ENCODE results near the gene UCP2.

UCP2 gene

GRCh38 chr11:74009675-74010305 is 27.1 kb upstream of the UCP2 start:
- TF ChIP-seq TAF1 (IDR thresholded peaks at IDR 0.05; ENCODE audit: low read depth) (no peak), USF1 (IDR thresholded peaks at IDR 0.05) (no peak), FOXM1 (IDR thresholded peaks at IDR 0.05; ENCODE audit: borderline replicate concordance, low read depth) (no peak), NFIC (IDR thresholded peaks at IDR 0.05) (no peak), TEAD4 (IDR thresholded peaks at IDR 0.05) (no peak), ZBTB7A (IDR thresholded peaks at IDR 0.05; ENCODE audit: low read depth) (no peak), MAX (IDR thresholded peaks at IDR 0.05) (no peak), YY1 (IDR thresholded peaks at IDR 0.05; ENCODE audit: low read depth) (no peak)

- TF ChIP-seq TAF1 (IDR thresholded peaks at IDR 0.05; ENCODE audit: low read depth): no peak
- no peak for TF ChIP-seq MAX (IDR thresholded peaks at IDR 0.05)
- no peak for TF ChIP-seq YY1 (IDR thresholded peaks at IDR 0.05; ENCODE audit: low read depth)
- TF ChIP-seq EGR1 (IDR thresholded peaks at IDR 0.05): no peak
Measured at GRCh38 chr11:74009230-74009547, 26.5 kb upstream of the UCP2 start.

GRCh38 chr11:74008373-74009229 is 26.0 kb upstream of the UCP2 start, which contains the start of gene UCP3:
UCP3 (minus strand) TSS chr11:74009085; CDS start chr11:74007042, 2,043 bp downstream.
- TF ChIP-seq RAD21 (IDR thresholded peaks at IDR 0.05; ENCODE audit: low read depth): no peak
- no peak for TF ChIP-seq ZBTB7A (IDR thresholded peaks at IDR 0.05; ENCODE audit: low read depth)
- TF ChIP-seq TEAD4 (IDR thresholded peaks at IDR 0.05): no peak
- no peak for TF ChIP-seq TCF12 (IDR thresholded peaks at IDR 0.05; ENCODE audit: low read depth)
- TF ChIP-seq CEBPB (IDR thresholded peaks at IDR 0.05): no peak
- TF ChIP-seq REST (IDR thresholded peaks at IDR 0.05; ENCODE audit: low read depth): no peak
- TF ChIP-seq EGR1 (IDR thresholded peaks at IDR 0.05): no peak
- TF ChIP-seq NFIC (IDR thresholded peaks at IDR 0.05): no peak
- TF ChIP-seq YY1 (IDR thresholded peaks at IDR 0.05; ENCODE audit: low read depth): no peak

GRCh38 chr11:74007691-74008372 is 25.2 kb upstream of the UCP2 start:
- TF ChIP-seq TCF12 (IDR thresholded peaks at IDR 0.05; ENCODE audit: low read depth) (no peak), YY1 (IDR thresholded peaks at IDR 0.05; ENCODE audit: low read depth) (no peak), EGR1 (IDR thresholded peaks at IDR 0.05) (no peak), RAD21 (IDR thresholded peaks at IDR 0.05; ENCODE audit: low read depth) (no peak), EP300 (IDR thresholded peaks at IDR 0.05; ENCODE audit: borderline replicate concordance) (no peak), FOXM1 (IDR thresholded peaks at IDR 0.05; ENCODE audit: borderline replicate concordance, low read depth) (no peak), NFIC (IDR thresholded peaks at IDR 0.05) (no peak), REST (IDR thresholded peaks at IDR 0.05; ENCODE audit: low read depth) (no peak), CREB1 (IDR thresholded peaks at IDR 0.05; ENCODE audit: low read depth) (no peak), MAX (IDR thresholded peaks at IDR 0.05) (no peak)

- TF ChIP-seq EGR1 (IDR thresholded peaks at IDR 0.05): no peak
- TF ChIP-seq CREB1 (IDR thresholded peaks at IDR 0.05; ENCODE audit: low read depth): no peak
- TF ChIP-seq USF1 (IDR thresholded peaks at IDR 0.05): no peak
Measured at GRCh38 chr11:74006743-74007304, 24.2 kb upstream of the UCP2 start.

Measured in Ishikawa (cell line).